GM18858 (cell line): Measurements from ENCODE around the gene CNN2.

ENCODE experiments used
- ATAC-seq: cut with Tn5 transposase; IDR thresholded peaks from one replicate; pipeline ENCODE4 v1.9.1; 2021; ENCODE audit not compliant: unreplicated experiment

The CNN2 gene

DNA sequence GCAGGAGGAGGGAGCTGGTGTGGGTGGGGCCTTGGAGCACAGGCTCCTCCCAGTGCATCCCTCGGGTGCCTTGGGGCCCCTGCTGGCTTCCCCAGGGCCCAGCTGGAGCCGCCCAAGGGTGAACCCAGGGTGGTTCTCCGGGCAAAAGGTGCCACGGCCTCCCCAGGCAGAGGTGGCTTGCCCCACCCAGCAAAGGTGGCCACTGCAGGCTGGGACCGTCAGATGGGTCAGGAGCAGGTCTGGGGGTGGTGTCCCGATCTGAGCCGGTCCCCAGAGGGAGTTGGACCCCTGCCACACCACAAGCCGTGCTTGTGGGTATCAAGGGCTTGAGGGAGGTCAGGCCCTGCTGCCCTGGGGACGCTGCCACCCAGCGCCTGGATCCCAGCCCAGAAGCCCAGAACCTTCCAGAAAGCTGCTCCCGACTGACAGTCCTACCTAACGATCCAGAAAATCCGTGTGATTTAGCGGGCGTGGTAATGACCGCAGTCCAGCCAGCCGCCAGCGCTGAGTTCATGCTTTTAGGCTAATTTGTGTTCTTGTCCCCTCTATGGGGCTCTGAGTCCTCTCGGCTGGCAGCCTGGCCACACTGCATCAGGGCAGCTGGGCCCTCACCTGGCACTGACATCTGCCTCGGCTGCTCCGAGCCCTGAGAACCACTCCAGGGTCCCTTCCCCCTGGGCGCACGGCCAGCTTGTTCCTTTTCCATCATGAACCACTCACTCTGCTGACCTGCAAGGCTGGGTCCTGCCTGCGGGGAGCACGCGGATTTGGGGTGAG, 31.2 kb upstream of the CNN2 start:
- ATAC-seq: no peak

DNA sequence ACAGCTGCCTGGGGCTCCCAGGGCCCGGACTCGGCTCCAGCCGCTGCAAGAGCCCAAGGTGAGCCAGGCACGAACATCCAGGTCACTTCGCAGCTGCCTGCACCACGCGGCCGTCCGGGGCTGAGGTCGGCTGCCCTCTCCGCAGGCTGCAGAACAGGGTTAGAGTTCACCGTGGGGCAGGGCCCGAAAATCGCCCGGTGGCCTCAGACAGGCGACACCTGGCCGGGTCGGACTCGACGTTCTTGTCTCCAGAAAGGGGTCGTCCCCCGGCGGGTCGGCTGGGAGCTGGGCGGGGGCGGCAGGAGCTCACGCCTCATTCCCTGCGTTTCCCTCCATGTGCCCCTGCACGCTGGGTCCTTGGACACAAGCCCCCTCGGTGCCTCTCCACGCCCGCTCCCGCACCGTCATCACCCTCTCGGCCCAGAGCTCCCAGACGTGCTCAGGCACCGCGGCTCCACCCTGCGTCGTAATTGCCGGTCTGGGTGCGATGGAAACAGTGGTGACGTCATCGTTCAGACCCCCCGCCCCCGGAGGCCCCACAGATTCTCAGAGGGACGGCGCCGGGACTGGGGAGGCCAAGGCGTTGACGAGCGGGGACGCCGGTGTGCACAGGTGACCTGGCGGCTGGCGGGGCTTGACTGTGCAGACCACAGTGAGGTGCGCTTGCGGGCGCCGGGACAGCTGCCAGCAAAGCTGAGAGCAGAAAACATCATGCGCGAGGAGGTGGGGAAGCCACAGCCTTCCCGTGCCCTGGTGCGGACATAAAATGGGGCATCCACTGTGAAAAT, 30.2 kb upstream of the CNN2 start:
- no peak for ATAC-seq

DNA sequence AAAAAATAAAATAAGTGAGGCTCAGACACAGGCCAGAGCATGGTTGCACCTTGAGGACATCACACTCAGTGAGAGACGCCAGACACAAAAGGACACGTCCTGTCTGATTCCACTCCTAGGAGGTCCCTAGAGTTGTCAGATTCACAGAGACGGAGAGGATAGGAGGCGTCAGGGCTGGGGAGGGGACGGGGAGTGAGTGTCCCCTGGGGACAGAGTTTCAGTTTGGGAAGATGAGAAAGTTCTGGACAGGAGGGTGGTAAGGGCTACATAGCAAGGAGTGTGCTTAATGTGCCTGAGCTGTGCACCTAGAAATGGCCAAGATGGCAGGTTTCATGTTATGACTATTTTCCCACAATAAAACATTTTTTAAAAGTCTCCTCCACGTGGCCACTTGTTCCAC, 28.3 kb upstream of the CNN2 start:
- no peak for ATAC-seq

DNA sequence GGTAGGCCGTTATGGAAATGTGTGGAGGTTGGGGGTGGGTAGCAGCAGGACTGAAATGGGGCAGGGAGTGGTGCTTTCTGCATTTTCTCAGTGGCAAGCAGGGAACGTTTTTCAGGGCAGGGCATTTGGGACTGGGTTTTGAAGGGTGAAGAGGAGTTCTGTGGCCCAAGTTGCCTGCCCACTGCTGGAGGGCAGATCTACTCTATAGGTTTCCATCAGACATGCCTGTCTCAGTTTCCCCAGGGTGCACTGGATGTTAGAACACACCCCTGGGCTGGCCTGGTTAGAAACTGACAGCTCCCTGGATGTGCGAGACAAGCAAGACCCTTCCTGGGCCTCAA, 27.1 kb upstream of the CNN2 start:
- ATAC-seq: no peak

DNA sequence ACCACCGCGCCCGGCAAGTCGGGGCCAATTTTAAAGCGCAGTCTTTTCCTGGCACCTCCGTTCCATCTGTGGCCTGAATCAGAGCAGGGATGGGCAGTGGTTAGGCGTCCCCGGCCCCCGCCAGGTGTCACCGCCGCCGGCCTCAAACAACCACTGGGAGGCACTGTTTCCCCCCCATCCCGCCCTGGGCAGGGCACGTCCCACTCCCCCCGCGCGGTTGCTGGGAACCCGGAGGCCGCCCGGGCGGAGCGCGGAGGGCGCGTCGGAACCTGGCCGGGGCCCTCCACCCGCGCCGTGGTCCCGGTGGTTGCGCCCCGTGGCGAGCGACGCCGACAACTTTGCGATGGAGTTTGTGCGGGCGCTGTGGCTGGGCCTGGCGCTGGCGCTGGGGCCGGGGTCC, 26.3 kb upstream of the CNN2 start, which contains the start of gene GRIN3B:
TSS of gene GRIN3B (plus strand) at position 325 of the 400 bp plus-strand sequence. CDS start at position 344, 19 bp downstream.
- ATAC-seq: no peak

DNA sequence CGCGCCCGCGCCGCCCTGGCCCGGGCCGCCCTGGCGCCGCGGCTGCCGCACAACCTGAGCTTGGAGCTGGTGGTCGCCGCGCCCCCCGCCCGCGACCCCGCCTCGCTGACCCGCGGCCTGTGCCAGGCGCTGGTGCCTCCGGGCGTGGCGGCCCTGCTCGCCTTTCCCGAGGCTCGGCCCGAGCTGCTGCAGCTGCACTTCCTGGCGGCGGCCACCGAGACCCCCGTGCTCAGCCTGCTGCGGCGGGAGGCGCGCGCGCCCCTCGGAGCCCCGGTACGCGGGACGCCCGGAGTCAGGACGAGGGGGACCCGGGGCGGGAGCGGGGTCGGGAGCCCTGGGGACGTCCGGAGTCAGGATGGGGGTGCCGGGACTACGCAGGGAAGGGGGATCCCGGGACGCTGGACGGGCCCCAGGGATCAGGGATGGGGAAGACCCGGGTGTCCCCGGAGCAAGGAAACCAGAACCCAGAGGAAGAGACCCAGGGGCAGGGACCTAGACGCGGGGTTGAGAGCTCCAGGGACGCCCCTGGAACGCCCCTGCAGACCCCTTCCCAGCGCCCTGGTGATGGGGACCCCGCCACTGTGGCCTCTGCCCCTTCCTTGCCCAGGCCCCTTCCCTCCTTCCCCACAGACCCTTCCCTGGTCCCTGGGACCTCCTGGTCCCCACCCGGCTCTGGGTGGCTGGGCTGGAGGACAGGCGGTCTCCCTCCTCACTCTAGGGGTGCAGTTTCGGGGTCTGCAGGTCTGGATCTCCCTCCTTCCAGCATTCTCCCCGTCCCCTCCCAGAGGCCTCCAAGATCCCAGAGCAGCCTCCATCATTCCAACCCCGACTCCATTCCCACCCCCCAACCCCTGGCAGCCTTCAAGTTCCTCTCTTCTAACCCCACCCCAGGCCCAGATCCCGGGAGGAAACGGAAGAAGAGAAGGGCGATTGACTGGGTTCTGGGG, 25.5 kb upstream of the CNN2 start:
- no peak for ATAC-seq

DNA sequence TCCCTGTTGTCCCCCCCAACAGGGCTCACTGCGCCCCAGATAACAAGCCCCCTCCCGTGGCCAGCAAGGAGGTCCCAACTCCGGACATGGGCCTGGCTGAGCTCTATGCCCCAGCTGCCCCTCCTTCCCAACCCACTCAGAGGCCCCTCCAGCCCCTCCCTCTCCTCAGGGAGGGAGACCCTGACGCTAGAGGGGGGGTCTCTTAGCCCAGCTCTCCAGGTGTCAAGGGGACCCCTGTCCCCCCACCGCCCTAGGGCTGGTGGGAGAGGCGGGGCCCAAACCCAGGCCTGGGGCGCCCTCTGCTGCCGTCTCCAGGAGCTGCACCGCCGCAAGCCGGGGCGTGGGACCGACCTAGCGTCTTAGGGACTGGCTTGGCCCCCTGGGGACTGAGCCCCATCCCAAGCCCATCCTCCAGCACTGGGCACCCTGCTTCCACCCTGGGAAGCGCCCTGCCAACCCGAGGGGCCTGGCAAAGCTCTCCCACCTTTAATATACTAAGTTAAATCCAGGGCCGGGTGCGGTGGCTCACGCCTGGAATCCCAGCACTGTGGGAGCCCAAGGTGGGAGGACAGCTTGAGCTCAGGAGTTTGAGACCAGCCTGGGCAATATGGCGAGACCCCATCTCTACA, 24.8 kb upstream of the CNN2 start:
- ATAC-seq: no peak

DNA sequence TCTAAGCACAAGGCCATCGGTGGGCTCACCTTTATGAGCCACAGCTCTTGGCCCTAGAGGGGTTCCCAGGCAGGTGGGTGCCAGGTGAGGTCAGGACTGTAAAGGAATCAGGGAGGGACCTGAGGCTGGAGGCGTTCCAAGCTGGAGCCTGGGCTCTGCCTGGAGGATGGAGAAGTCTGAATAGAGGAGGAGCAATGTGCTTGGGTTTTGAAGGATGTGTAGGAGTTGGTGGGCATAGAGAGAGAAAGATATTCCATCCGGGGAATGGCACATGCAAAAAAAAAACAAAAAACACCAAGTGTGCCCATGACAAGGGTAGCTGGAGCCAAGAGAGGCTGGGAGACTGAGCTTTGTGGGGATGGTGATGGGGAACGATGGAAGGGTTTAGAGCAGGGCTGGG, 23.8 kb upstream of the CNN2 start:
- no peak for ATAC-seq

DNA sequence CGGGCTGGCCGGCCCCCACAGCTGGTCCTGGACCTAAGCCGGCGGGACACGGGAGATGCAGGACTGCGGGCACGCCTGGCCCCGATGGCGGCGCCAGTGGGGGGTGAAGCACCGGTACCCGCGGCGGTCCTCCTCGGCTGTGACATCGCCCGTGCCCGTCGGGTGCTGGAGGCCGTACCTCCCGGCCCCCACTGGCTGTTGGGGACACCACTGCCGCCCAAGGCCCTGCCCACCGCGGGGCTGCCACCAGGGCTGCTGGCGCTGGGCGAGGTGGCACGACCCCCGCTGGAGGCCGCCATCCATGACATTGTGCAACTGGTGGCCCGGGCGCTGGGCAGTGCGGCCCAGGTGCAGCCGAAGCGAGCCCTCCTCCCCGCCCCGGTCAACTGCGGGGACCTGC, 23.1 kb upstream of the CNN2 start:
- no peak for ATAC-seq

DNA sequence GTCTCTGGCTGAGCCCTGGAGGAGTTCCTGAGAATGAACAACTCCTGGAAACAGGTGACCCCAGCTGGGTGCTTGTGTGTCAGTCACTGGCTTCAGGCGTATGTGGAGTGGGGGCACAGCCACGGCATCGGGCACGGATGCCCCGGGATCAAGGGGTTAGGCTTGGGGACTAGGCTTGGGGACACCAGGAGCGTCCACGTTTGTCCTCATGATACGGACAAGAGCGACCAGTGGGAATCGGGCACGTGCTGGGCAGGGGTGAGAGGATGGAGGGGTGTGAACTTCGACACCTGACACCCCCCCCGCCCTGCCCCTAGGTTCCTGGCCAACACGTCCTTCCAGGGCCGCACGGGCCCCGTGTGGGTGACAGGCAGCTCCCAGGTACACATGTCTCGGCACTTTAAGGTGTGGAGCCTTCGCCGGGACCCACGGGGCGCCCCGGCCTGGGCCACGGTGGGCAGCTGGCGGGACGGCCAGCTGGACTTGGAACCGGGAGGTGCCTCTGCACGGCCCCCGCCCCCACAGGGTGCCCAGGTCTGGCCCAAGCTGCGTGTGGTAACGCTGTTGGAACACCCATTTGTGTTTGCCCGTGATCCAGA, 22.1 kb upstream of the CNN2 start:
- no peak for ATAC-seq

DNA sequence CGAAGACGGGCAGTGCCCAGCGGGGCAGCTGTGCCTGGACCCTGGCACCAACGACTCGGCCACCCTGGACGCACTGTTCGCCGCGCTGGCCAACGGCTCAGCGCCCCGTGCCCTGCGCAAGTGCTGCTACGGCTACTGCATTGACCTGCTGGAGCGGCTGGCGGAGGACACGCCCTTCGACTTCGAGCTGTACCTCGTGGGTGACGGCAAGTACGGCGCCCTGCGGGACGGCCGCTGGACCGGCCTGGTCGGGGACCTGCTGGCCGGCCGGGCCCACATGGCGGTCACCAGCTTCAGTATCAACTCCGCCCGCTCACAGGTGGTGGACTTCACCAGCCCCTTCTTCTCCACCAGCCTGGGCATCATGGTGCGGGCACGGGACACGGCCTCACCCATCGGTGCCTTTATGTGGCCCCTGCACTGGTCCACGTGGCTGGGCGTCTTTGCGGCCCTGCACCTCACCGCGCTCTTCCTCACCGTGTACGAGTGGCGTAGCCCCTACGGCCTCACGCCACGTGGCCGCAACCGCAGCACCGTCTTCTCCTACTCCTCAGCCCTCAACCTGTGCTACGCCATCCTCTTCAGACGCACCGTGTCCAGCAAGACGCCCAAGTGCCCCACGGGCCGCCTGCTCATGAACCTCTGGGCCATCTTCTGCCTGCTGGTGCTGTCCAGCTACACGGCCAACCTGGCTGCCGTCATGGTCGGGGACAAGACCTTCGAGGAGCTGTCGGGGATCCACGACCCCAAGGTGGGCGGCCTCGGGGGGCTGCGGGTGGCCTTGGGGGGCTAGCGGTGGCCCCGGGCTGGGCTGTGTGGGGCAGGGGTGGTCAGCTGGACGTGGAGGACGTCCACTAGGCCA, 21.4 kb upstream of the CNN2 start:
- no peak for ATAC-seq

DNA sequence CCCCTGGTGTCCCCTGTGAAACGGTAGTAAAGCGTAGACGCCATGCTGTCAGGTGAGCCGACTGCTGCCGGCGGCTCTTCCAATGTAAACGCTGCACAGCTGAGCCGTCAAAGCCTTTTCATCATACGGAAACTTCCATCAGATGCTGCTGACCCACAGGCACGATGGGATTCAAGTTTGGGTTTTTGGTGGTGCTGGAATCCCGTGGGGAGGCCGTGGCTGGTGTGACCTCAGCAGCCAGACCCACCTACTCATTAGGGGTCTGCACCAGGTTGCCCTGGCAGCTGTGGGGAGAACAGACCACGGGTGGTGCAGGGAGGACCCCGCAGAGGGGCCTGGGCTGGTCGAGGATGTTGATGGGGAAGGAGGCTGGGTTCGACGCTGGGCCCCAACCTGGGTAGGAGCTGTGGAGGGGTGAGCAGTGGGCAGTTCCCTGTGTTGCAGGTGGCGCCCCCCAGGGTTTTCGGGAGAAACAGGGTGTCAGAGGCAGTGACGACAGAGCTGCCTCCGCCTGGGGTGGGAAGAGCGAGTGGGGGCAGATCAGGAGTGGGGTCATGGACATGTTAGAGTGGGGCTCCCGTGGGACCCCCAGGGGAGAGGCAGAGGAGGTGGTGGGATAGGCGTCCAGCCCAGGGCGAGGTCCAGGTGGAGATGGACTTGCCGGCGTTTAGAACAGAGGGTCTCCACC, 19.6 kb upstream of the CNN2 start:
- no peak for ATAC-seq

DNA sequence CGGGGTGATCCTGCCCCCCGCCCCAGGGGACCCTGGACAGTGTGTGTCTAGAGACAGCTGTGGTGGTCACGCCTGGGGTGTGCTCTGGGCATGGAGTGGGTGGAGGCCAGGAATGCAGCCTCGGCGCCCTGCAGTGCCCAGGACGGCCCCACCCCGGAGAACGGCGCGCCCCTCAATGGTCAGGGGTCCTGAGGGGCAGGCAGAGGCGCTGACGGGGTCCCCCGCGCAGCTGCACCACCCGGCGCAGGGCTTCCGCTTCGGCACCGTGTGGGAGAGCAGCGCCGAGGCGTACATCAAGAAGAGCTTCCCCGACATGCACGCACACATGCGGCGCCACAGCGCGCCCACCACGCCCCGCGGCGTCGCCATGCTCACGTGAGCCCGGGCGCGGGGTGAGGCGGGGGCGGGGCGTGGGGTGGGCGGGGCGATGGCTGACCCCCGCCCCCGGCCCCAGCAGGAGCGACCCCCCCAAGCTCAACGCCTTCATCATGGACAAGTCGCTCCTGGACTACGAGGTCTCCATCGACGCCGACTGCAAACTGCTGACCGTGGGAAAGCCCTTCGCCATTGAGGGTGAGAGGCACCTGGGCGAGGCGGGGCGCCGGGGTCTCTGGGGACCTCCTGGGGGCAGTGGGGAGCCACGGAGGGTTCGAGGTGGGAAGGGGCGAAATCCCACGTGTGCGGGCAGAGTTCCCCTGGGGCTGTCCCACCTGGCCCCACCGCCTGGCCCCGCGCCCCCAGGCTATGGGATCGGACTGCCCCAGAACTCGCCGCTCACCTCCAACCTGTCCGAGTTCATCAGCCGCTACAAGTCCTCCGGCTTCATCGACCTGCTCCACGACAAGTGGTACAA, 18.8 kb upstream of the CNN2 start:
- ATAC-seq: no peak

DNA sequence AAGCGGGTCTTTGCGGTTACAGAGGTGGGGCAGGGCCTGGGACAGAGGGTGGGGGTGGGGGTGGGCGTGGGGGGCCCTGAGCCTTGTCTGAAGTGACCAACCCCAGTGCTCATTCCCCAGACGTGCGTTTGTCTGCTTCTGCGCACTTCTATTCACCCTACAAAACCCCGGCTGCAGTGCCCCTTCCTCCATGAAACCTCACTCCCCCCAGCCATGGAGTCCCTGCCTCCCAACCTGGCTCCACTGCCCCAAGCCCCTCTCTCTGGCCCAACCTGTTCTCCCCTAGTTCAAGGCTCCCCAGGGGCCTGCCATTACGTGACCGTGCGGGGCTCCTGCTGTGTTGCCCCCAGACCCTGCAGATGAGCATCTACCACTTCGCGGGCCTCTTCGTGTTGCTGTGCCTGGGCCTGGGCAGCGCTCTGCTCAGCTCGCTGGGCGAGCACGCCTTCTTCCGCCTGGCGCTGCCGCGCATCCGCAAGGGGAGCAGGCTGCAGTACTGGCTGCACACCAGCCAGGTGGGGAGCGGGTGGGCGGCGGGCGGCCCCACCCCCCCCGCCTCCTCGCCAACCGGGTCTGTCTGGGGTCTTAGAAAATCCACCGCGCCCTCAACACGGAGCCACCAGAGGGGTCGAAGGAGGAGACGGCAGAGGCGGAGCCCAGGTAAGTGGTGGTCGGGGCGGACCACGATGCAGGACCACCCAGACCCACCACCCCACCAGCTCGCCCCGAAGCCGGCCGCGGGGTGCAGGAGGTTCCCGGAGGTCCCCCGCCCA, 18.0 kb upstream of the CNN2 start:
- no peak for ATAC-seq

DNA sequence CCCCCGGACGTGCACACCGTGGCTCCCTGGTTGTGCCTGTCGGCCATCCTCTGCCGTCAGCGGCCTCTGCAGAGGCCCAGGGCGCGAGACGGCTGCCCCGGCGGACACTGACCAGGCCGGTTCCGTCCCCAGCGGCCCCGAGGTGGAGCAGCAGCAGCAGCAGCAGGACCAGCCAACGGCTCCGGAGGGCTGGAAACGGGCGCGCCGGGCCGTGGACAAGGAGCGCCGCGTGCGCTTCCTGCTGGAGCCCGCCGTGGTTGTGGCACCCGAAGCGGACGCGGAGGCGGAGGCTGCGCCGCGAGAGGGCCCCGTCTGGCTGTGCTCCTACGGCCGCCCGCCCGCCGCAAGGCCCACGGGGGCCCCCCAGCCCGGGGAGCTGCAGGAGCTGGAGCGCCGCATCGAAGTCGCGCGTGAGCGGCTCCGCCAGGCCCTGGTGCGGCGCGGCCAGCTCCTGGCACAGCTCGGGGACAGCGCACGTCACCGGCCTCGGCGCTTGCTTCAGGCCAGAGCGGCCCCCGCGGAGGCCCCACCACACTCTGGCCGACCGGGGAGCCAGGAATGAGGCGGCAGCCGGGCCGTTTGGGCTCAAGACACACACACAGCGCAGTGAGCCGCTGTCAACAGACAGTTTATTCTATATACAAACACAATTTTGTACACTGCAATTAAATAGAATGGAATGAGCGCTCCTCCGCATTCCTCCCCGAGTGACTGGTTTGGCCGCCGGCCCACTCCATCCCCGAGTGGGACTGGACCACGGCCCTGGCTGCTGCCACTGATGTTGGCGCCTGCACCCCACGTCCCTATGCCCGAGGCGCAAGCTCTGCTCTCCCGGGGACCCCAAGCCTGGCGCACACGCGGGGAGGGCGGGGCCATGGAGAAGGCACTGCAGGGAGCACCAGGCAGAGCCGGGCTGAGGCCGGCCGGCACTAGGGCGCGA, 17.1 kb upstream of the CNN2 start:
- no peak for ATAC-seq

DNA sequence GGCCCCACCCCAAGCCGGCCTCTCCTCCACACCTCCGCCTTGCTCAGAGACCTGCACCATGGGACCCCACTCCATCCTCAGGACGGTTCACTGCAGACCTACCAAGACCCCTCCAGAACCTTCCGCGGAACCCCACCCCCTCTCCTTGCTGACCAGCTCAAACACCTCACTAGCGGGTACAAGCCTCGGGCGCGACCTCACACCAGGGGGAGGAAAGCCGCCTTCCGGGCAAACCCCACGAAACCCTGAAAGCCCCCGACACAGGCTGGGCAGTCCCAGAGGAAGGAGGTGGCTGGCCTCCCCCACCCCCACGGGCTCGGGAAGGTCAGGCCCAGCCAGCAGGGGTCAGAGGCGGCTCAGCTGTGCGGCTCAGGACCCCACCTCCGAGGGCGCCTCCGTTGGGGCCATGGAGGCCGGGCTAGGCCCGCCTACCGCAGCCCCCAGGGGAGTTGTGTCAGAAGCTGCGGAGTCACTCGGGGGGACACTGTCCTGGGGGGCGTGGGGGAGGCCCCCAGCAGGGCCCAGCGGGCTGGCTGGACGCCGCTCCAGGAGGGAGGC, 16.3 kb upstream of the CNN2 start:
- ATAC-seq: no peak
